PC-3 (cell line): ENCODE results near the gene C19orf25. TPM values are rescaled to one million over a fixed set of nuclear protein-coding genes. Genes with fewer than 3 reads are reported as not detected.

Experiments
- ATAC-seq: fragments of 200-7000 bp; cut with Tn5 transposase; 2 replicates; pipeline ENCODE4 v1.9.1; 2020; ENCODE audit warnings: mild to moderate bottlenecking, moderate library complexity
- BruUV-seq: library from RNA; stranded (reverse); fragments of 400-500 nt; replicated peaks from 2 replicates; lab custom pipeline; 2021; lab: Mats Ljungman, UMichigan
- CTCF ChIA-PET: fragments of 300-600 bp; sonication (Branson Sonifier 250); formaldehyde crosslinking; loops from one replicate; lab custom pipeline; 2022; ENCODE audit warnings: antibody characterized with exemption; lab: Charles Lee
- POLR2A ChIA-PET: fragments of 300-600 bp; sonication (Branson Sonifier 250); formaldehyde crosslinking; loops from one replicate; lab custom pipeline; 2022; ENCODE audit warnings: antibody characterized with exemption; ENCODE audit not compliant: unreplicated experiment; lab: Charles Lee
- DNase-seq: peaks from one replicate; pipeline ENCODE4 v3.0.0-alpha.2; 2015
- H2AFZ ChIP-seq: fragments of 300-600 bp; sonication (generic); 2 replicates; pipeline ENCODE4 v1.6.0; 2016; ENCODE audit warnings: antibody characterized with exemption, low read length
- H3F3A ChIP-seq: fragments of 300-600 bp; sonication (generic); one replicate; pipeline ENCODE4 v1.6.0; 2017; ENCODE audit warnings: antibody characterized with exemption, low read length, control low read depth, mild to moderate bottlenecking; ENCODE audit not compliant: unreplicated experiment
- H3K27ac ChIP-seq: fragments of 300-600 bp; sonication (generic); 2 replicates; pipeline ENCODE4 v1.5.1; 2016; ENCODE audit warnings: mild to moderate bottlenecking, low read length
- H3K27me3 ChIP-seq: fragments of 300-600 bp; sonication (generic); 2 replicates; pipeline ENCODE4 v1.6.1; 2016; ENCODE audit warnings: low read length, mixed read lengths
- H3K36me3 ChIP-seq: fragments of 300-600 bp; sonication (generic); 2 replicates; pipeline ENCODE4 v1.6.1; 2016; ENCODE audit warnings: low read depth, mixed run types, low read length, mixed read lengths
- H3K4me1 ChIP-seq: fragments of 300-600 bp; sonication (generic); 2 replicates; pipeline ENCODE4 v1.5.1; 2016; ENCODE audit warnings: low read length; ENCODE audit not compliant: insufficient read depth
- H3K4me2 ChIP-seq: fragments of 300-600 bp; sonication (generic); 2 replicates; pipeline ENCODE4 v1.6.0; 2016; ENCODE audit warnings: low read length
- H3K4me3 ChIP-seq: fragments of 300-600 bp; sonication (generic); 2 replicates; pipeline ENCODE4 v1.5.1; 2016; ENCODE audit warnings: mild to moderate bottlenecking, low read length, mixed read lengths
- H3K79me2 ChIP-seq: fragments of 300-600 bp; sonication (generic); 2 replicates; pipeline ENCODE4 v1.6.1; 2017; ENCODE audit warnings: low read length, mixed read lengths
- H3K9ac ChIP-seq: fragments of 300-600 bp; sonication (generic); 2 replicates; pipeline ENCODE4 v1.6.0; 2016; ENCODE audit warnings: mild to moderate bottlenecking, low read length
- H3K9me2 ChIP-seq: fragments of 300-600 bp; sonication (generic); replicated peaks from 2 replicates; pipeline ENCODE4 v1.6.1; 2016; ENCODE audit warnings: mixed run types, low read length, mixed read lengths
- H3K9me3 ChIP-seq: fragments of 300-600 bp; sonication (generic); 2 replicates; pipeline ENCODE4 v1.6.1; 2016; ENCODE audit warnings: low read length, mixed read lengths
- H4K20me1 ChIP-seq: fragments of 300-600 bp; sonication (generic); 2 replicates; pipeline ENCODE4 v1.6.1; 2016; ENCODE audit warnings: low read length, mixed read lengths
- EZH2 ChIP-seq: fragments of 300-600 bp; sonication (generic); IDR thresholded peaks from one replicate; pipeline ENCODE4 v1.6.1; 2017; ENCODE audit warnings: antibody characterized with exemption, mild to moderate bottlenecking, low read length; ENCODE audit not compliant: unreplicated experiment
- EZH2phosphoT487 ChIP-seq: fragments of 300-600 bp; sonication (generic); IDR thresholded peaks from 2 replicates; pipeline ENCODE4 v1.6.1; 2018; ENCODE audit warnings: mild to moderate bottlenecking, antibody characterized with exemption, low read length, borderline replicate concordance
- intact Hi-C: fragments of 100-400 bp; cut with micrococcal nuclease; formaldehyde crosslinking; loops from 2 replicates; pipeline ENCODE4 v1.9.0; 2023
- total RNA-seq: library from RNA; depleted of rRNA; stranded (reverse); fragments of >200 nt; gene quantifications from 2 replicates; pipeline ENCODE4 v1.2.3, GENCODE V29; 2014
- TF ChIP-seq, protein P1 (sequence below): fragments of 300-600 bp; sonication (generic); conservative IDR thresholded peaks from 2 replicates; pipeline ENCODE4 v1.5.1; 2017; ENCODE audit warnings: antibody characterized with exemption, low read depth, mild to moderate bottlenecking, low read length

Gene C19orf25
- total RNA-seq, 1 experiment from 2014 or later, result 45.0 TPM

DNA sequence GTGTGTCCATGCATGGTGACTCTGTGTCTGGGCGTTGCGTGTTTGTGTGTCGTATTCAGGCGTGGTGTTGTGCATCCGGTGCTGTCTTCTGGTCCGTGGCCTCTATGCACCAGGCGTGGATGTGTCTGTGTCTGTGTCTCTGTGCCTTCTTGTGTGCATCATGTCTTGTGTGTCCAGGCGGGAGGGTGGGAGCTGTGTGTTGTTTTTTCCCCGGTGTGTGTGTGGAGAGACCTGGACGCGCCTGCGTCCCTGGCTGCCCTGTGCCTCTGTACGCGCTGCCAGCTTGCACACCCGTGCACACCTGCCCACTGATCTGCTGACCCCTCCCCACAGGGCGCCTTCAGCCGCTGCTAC is 45.9 kb upstream of the C19orf25 start:
- DNase-seq, result no peak
- Histone ChIP-seq H3K36me3 (no peaks in the 10 kb centered on the region), H3K27ac (no peak overlapping the region), H3K79me2 (no peaks in the 10 kb centered on the region), H3K9ac (no peak overlapping the region), H3K4me3 (no peak overlapping the region), H3K9me3 (no peaks in the 10 kb centered on the region), H4K20me1 (no peaks in the 10 kb centered on the region), H3K4me2 (no peak overlapping the region), H3K4me1 (no peaks in the 10 kb centered on the region), H3K9me2 (no peaks in the 10 kb centered on the region), H3F3A (no peaks in the 10 kb centered on the region), H3K27me3 (no peaks in the 10 kb centered on the region), H2AFZ (no peak overlapping the region)
- ATAC-seq, result no peak
- TF ChIP-seq EZH2 (no peak), EZH2phosphoT487 (no peak)
- TF ChIP-seq, protein P1, sequence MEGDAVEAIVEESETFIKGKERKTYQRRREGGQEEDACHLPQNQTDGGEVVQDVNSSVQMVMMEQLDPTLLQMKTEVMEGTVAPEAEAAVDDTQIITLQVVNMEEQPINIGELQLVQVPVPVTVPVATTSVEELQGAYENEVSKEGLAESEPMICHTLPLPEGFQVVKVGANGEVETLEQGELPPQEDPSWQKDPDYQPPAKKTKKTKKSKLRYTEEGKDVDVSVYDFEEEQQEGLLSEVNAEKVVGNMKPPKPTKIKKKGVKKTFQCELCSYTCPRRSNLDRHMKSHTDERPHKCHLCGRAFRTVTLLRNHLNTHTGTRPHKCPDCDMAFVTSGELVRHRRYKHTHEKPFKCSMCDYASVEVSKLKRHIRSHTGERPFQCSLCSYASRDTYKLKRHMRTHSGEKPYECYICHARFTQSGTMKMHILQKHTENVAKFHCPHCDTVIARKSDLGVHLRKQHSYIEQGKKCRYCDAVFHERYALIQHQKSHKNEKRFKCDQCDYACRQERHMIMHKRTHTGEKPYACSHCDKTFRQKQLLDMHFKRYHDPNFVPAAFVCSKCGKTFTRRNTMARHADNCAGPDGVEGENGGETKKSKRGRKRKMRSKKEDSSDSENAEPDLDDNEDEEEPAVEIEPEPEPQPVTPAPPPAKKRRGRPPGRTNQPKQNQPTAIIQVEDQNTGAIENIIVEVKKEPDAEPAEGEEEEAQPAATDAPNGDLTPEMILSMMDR, result no peak
- intact Hi-C loops, result no loop called here
- ChIA-PET POLR2A (no interaction called here), CTCF (no interaction called here)
- BruUV-seq, result no TSS peak

GRCh38 chr19:1524287-1524971 is 45.4 kb upstream of the C19orf25 start:
- intact Hi-C loops, result no loop called here
- Histone ChIP-seq H3K9me2 (no peaks in the 10 kb centered on the region), H3K9me3 (no peaks in the 10 kb centered on the region), H3K9ac (no peak overlapping the region), H3K36me3 (no peaks in the 10 kb centered on the region), H3K27me3 (no peaks in the 10 kb centered on the region), H4K20me1 (no peaks in the 10 kb centered on the region), H3K4me3 (no peak overlapping the region), H3K27ac (no peak overlapping the region), H3K4me2 (no peak overlapping the region), H3K4me1 (no peaks in the 10 kb centered on the region), H2AFZ (no peak overlapping the region), H3F3A (no peaks in the 10 kb centered on the region), H3K79me2 (no peaks in the 10 kb centered on the region)
- BruUV-seq, result no TSS peak
- TF ChIP-seq EZH2 (no peak), EZH2phosphoT487 (no peak)
- TF ChIP-seq, protein P1, result no peak
- CTCF ChIA-PET, result no interaction called here
- ATAC-seq, result no peak
- no peak for DNase-seq
- POLR2A ChIA-PET, result no interaction called here

DNA sequence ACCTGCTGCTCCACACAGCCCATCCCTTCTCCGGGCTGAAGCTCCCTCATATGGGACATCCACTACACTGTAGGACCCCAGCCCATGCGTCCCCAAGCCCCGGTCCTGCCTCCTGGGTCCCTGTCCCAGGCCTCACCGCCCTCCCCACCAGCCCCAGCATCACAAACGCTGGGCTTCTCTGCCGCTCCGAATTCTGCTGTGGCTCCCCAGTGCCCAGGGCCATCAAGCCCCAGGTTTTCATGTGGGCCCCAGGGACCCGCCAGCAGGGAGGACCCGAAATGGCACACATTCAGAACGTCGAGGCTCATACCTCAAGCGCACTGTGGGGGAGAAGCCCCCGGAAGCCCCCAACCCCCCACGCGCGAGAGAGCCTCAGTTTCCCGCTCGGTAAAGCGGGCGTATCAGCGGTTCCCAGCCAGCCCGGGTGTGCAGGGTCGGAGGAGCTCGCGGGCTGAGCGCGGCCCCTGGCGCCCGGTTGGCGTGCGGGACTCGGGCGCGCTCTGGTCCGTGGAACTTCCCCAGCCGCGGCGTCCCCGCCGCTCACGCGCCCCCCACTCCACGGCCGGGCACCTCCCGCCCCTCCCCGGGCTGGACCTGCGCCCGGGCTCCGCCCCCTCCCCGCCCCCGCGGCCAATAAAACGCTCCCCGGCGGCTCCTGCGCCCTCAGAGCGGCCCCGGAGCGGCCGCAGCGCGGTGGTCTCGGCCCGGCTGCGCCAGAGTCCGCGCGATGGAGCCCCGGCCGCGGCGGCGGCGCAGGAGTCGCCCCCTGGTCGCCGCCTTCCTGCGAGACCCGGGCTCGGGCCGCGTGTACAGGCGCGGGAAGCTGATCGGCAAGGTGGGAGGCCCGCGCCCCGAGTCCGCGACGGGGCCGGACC is 44.6 kb upstream of the C19orf25 start, which contains the start of gene PLK5:
PLK5 (plus strand) TSS at position 666 of the 875 bp plus-strand sequence. CDS start 2,920 bp downstream, outside the sequence.
- H3K4me3 ChIP-seq, result no peak within 1 kb of the TSS
- H3K9me3 ChIP-seq, result no peaks in the 10 kb centered on the region
- POLR2A ChIA-PET, result no interaction called here
- H3K27ac ChIP-seq, result no peak within 1 kb of the TSS
- no peaks in the 10 kb centered on the region for H3F3A ChIP-seq
- H2AFZ ChIP-seq, result no peak within 1 kb of the TSS
- no peaks in the 10 kb centered on the region for H3K4me1 ChIP-seq
- no peak within 1 kb of the TSS for H3K4me2 ChIP-seq
- no peaks in the 10 kb centered on the region for H4K20me1 ChIP-seq
- no TSS peak for BruUV-seq
- TF ChIP-seq, protein P1, result no peak
- TF ChIP-seq EZH2phosphoT487 (no peak), EZH2 (no peak)
- intact Hi-C loops, result no loop called here
- no peaks in the 10 kb centered on the region for H3K36me3 ChIP-seq
- no peak within 1 kb of the TSS for H3K9ac ChIP-seq
- no peak for ATAC-seq
- no peak for DNase-seq
- H3K9me2 ChIP-seq, result no peaks in the 10 kb centered on the region
- H3K79me2 ChIP-seq, result no peaks in the 10 kb centered on the region
- H3K27me3 ChIP-seq, result no peaks in the 10 kb centered on the region
- CTCF ChIA-PET, result no interaction called here
